Measurements from ENCODE around the gene PRKCZ.

PRKCZ gene

DNA sequence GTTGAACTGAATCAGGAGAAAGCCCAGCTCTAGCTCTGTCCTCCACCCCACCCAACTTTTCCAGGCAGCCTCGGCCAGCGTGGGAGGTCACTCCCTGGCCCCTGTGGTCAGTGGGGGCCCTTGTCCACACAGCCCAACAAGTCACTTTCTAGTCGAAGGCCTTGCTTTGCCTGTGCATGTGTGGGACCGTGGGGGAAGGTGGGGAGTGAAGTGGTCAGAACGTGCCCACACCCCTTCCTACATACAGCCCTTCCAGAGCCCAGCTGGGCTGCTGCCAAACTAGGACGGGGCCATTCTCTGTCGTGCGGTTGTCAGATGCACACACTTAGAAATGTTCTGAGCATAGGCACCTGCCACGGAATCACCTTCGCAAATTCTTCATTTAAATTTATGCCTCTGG is 126.4 kb downstream of the PRKCZ start:
- H3K27ac ChIP-seq (replicated peaks): no peak overlapping the region
- no peak for DNase-seq (ENCODE audit: low read depth in 1 of 2, low spot score in 1 of 2)
- H3K4me3 ChIP-seq (replicated peaks; ENCODE audit: insufficient read depth, low read length): no peak overlapping the region
- TF ChIP-seq, protein P1, sequence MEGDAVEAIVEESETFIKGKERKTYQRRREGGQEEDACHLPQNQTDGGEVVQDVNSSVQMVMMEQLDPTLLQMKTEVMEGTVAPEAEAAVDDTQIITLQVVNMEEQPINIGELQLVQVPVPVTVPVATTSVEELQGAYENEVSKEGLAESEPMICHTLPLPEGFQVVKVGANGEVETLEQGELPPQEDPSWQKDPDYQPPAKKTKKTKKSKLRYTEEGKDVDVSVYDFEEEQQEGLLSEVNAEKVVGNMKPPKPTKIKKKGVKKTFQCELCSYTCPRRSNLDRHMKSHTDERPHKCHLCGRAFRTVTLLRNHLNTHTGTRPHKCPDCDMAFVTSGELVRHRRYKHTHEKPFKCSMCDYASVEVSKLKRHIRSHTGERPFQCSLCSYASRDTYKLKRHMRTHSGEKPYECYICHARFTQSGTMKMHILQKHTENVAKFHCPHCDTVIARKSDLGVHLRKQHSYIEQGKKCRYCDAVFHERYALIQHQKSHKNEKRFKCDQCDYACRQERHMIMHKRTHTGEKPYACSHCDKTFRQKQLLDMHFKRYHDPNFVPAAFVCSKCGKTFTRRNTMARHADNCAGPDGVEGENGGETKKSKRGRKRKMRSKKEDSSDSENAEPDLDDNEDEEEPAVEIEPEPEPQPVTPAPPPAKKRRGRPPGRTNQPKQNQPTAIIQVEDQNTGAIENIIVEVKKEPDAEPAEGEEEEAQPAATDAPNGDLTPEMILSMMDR (IDR thresholded peaks at IDR 0.05; ENCODE audit: insufficient read depth, low read length): no peak
- TF ChIP-seq GABPA (IDR thresholded peaks at IDR 0.05; ENCODE audit: low read depth) (no peak), POLR2AphosphoS5 (IDR thresholded peaks at IDR 0.05; ENCODE audit: low read depth) (no peak), SPI1 (IDR thresholded peaks at IDR 0.05; ENCODE audit: borderline replicate concordance, low read depth) (no peak)
- TF ChIP-seq, protein P2, sequence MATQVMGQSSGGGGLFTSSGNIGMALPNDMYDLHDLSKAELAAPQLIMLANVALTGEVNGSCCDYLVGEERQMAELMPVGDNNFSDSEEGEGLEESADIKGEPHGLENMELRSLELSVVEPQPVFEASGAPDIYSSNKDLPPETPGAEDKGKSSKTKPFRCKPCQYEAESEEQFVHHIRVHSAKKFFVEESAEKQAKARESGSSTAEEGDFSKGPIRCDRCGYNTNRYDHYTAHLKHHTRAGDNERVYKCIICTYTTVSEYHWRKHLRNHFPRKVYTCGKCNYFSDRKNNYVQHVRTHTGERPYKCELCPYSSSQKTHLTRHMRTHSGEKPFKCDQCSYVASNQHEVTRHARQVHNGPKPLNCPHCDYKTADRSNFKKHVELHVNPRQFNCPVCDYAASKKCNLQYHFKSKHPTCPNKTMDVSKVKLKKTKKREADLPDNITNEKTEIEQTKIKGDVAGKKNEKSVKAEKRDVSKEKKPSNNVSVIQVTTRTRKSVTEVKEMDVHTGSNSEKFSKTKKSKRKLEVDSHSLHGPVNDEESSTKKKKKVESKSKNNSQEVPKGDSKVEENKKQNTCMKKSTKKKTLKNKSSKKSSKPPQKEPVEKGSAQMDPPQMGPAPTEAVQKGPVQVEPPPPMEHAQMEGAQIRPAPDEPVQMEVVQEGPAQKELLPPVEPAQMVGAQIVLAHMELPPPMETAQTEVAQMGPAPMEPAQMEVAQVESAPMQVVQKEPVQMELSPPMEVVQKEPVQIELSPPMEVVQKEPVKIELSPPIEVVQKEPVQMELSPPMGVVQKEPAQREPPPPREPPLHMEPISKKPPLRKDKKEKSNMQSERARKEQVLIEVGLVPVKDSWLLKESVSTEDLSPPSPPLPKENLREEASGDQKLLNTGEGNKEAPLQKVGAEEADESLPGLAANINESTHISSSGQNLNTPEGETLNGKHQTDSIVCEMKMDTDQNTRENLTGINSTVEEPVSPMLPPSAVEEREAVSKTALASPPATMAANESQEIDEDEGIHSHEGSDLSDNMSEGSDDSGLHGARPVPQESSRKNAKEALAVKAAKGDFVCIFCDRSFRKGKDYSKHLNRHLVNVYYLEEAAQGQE (IDR thresholded peaks at IDR 0.05; ENCODE audit: insufficient replicate concordance, low read depth): no peak
- no peaks in the 10 kb centered on the region for H3K27me3 ChIP-seq (ENCODE audit: insufficient read depth, poor library complexity, severe bottlenecking)

DNA sequence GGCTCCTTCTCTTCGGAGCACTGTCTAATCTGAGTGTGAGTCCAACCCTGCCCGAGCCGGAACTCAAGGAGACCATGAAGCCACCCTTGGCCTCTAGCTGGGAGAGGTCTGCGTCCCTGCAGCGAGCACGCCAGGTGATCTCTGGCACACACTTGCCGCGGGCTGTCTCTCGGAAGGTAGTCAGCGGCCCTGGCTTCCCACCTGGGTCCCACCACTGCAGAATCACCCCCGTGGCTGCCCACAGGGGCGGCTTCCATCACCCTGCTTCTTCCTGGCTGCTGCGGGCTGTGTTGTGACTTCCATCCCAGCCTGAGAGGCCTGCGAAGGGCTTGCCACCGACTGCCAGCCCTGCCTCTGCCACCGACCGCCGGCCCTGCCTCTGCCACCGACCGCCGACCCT is 127.3 kb downstream of the PRKCZ start:
- H3K4me3 ChIP-seq (replicated peaks; ENCODE audit: insufficient read depth, low read length): no peak overlapping the region
- TF ChIP-seq, protein P2 (IDR thresholded peaks at IDR 0.05; ENCODE audit: insufficient replicate concordance, low read depth): no peak
- TF ChIP-seq POLR2AphosphoS5 (IDR thresholded peaks at IDR 0.05; ENCODE audit: low read depth): no peak
- no peak for TF ChIP-seq SPI1 (IDR thresholded peaks at IDR 0.05; ENCODE audit: borderline replicate concordance, low read depth)
- TF ChIP-seq, protein P1 (IDR thresholded peaks at IDR 0.05; ENCODE audit: insufficient read depth, low read length): no peak
- no peak for TF ChIP-seq GABPA (IDR thresholded peaks at IDR 0.05; ENCODE audit: low read depth)
- H3K27ac ChIP-seq (replicated peaks): no peak overlapping the region
- no peaks in the 10 kb centered on the region for H3K27me3 ChIP-seq (ENCODE audit: insufficient read depth, poor library complexity, severe bottlenecking)
- DNase-seq (ENCODE audit: low read depth in 1 of 2, low spot score in 1 of 2): no peak

DNA sequence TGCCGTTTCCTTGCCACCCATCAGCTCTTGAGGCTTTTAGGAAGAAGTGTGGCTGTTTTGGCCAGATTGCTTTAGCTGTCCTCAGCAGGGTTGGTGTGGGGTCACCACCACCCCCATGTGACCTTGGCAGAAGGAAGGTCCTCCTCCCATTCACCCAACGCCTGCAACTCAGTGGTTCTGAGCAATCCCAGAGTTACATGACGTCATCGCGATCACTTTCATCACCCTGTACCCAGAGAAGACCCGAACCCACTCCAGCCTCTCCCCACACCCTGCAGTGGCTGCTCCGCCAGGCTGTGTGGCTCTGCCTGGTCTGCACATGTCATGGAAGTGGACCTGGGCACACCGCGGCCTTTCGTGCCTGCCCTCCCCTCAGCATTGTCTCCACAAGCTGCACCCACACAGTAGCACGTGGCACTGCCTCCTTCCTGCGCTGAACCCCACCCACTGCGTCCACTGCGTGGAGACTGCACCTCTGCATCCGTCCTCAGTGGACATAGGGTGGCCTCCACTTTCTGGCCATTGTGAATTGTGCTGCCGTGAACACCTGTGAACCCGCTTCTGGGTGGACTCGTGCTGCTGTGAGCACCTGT is 127.8 kb downstream of the PRKCZ start:
- TF ChIP-seq, protein P1 (IDR thresholded peaks at IDR 0.05; ENCODE audit: insufficient read depth, low read length): no peak
- TF ChIP-seq SPI1 (IDR thresholded peaks at IDR 0.05; ENCODE audit: borderline replicate concordance, low read depth): no peak
- no peak for TF ChIP-seq POLR2AphosphoS5 (IDR thresholded peaks at IDR 0.05; ENCODE audit: low read depth)
- no peak for TF ChIP-seq GABPA (IDR thresholded peaks at IDR 0.05; ENCODE audit: low read depth)
- TF ChIP-seq, protein P2 (IDR thresholded peaks at IDR 0.05; ENCODE audit: insufficient replicate concordance, low read depth): no peak
- Histone ChIP-seq H3K4me3 (replicated peaks; ENCODE audit: insufficient read depth, low read length) (no peak overlapping the region), H3K27ac (replicated peaks) (no peak overlapping the region), H3K27me3 (ENCODE audit: insufficient read depth, poor library complexity, severe bottlenecking) (no peaks in the 10 kb centered on the region)
- DNase-seq (ENCODE audit: low read depth in 1 of 2, low spot score in 1 of 2): no peak

All from HL-60 (cell line).